HEK293T (cell line): ENCODE measurements around the gene WWOX.

ENCODE experiments used
- CTCF ChIA-PET: fragments of 350-600 bp; formaldehyde crosslinking; extraction: SDS; loops from one replicate; lab custom pipeline; 2021; ENCODE audit warnings: antibody characterized with exemption, inconsistent platforms; lab: Yijun Ruan, JAX
- POLR2A ChIA-PET: fragments of 350-600 bp; formaldehyde crosslinking; extraction: SDS; loops from one replicate; lab custom pipeline; 2020; ENCODE audit warnings: antibody characterized with exemption, inconsistent platforms; lab: Yijun Ruan, JAX
- DNase-seq: peaks from one replicate; pipeline ENCODE4 v3.0.0; 2012; ENCODE audit warnings: mixed read lengths; ENCODE audit errors: extremely low spot score
- ARNT ChIP-seq: fragments of 450-650 bp; IDR thresholded peaks from 2 replicates; pipeline ENCODE4 v1.6.1; 2017; ENCODE audit warnings: mild to moderate bottlenecking
- BHLHE40 ChIP-seq: fragments of 450-650 bp; IDR thresholded peaks from 2 replicates; pipeline ENCODE4 v1.6.1; 2016; ENCODE audit warnings: mild to moderate bottlenecking, moderate library complexity, borderline replicate concordance
- CTBP1 ChIP-seq: fragments of 450-650 bp; IDR thresholded peaks from 2 replicates; pipeline ENCODE4 v1.6.1; 2016; ENCODE audit warnings: borderline replicate concordance
- ELF4 ChIP-seq: fragments of 450-650 bp; IDR thresholded peaks from 2 replicates; pipeline ENCODE4 v1.6.1; 2017; ENCODE audit warnings: antibody characterized with exemption
- FOXA1 ChIP-seq: fragments of 450-650 bp; IDR thresholded peaks from 2 replicates; pipeline ENCODE4 v1.6.1; 2016; ENCODE audit warnings: mild to moderate bottlenecking
- FOXK2 ChIP-seq: fragments of 450-650 bp; IDR thresholded peaks from 2 replicates; pipeline ENCODE4 v1.6.1; 2016; ENCODE audit warnings: mild to moderate bottlenecking
- FOXM1 ChIP-seq: fragments of 450-650 bp; IDR thresholded peaks from 2 replicates; pipeline ENCODE4 v1.6.1; 2017; ENCODE audit warnings: mild to moderate bottlenecking, borderline replicate concordance
- HDGF ChIP-seq: fragments of 450-650 bp; IDR thresholded peaks from 2 replicates; pipeline ENCODE4 v1.6.1; 2017; ENCODE audit warnings: antibody characterized with exemption, borderline replicate concordance
- L3MBTL2 ChIP-seq: fragments of 450-650 bp; conservative IDR thresholded peaks from 2 replicates; pipeline ENCODE4 v1.6.1; 2016; ENCODE audit warnings: mild to moderate bottlenecking
- LEF1 ChIP-seq: fragments of 450-650 bp; IDR thresholded peaks from 2 replicates; pipeline ENCODE4 v1.6.1; 2017; ENCODE audit warnings: mild to moderate bottlenecking, borderline replicate concordance
- NFRKB ChIP-seq: fragments of 450-650 bp; IDR thresholded peaks from 2 replicates; pipeline ENCODE4 v1.6.1; 2016; ENCODE audit warnings: mild to moderate bottlenecking, moderate library complexity
- SP1 ChIP-seq: fragments of 450-650 bp; IDR thresholded peaks from 2 replicates; pipeline ENCODE4 v1.6.1; 2017
- SUZ12 ChIP-seq: fragments of 450-650 bp; IDR thresholded peaks from 2 replicates; pipeline ENCODE4 v1.6.1; 2016; ENCODE audit warnings: mild to moderate bottlenecking
- TARDBP ChIP-seq: fragments of 450-650 bp; IDR thresholded peaks from 2 replicates; pipeline ENCODE4 v1.6.1; 2016
- ZNF384 ChIP-seq: fragments of 450-650 bp; IDR thresholded peaks from 2 replicates; pipeline ENCODE4 v1.6.1; 2016
- TF ChIP-seq, protein P1 (sequence below): fragments of 450-650 bp; IDR thresholded peaks from 2 replicates; pipeline ENCODE4 v1.6.1; 2016

The WWOX gene

GRCh38 chr16:78972006-78972405, 872.6 kb downstream of the WWOX start:
- ChIA-PET CTCF (no interaction called here), POLR2A (no interaction called here)
- TF ChIP-seq CTBP1: no peak
- no peak for TF ChIP-seq FOXA1
- no peak for TF ChIP-seq HDGF
- TF ChIP-seq ARNT: no peak
- no peak for TF ChIP-seq SUZ12
- no peak for TF ChIP-seq SP1
- TF ChIP-seq LEF1: no peak
- no peak for TF ChIP-seq FOXM1
- TF ChIP-seq NFRKB: no peak
- no peak for TF ChIP-seq TARDBP
- TF ChIP-seq, protein P1, sequence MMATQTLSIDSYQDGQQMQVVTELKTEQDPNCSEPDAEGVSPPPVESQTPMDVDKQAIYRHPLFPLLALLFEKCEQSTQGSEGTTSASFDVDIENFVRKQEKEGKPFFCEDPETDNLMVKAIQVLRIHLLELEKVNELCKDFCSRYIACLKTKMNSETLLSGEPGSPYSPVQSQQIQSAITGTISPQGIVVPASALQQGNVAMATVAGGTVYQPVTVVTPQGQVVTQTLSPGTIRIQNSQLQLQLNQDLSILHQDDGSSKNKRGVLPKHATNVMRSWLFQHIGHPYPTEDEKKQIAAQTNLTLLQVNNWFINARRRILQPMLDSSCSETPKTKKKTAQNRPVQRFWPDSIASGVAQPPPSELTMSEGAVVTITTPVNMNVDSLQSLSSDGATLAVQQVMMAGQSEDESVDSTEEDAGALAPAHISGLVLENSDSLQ: no peak
- no peak for TF ChIP-seq ZNF384
- TF ChIP-seq BHLHE40: no peak
- TF ChIP-seq FOXK2: no peak
- no peak for TF ChIP-seq ELF4
- no peak for TF ChIP-seq L3MBTL2
- no peak for DNase-seq

DNA sequence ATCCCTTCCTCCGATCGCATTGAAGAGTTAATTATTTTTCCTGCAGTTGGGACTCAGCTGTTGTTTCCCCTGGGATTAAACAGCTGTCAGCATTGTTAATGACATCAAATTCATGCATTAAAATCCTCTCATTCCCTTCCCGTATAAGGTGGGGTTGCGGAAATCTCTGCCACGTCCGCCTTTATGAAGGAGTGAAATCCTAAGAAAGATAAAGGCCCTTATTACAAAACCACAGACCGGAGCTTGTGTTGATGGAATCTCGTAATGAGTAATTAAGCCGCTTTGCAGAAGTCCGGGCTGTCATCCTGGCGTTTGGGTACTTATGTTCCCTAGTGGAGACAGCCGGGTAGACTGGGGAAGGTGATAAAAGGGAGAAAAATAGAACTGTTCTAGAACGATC, 873.5 kb downstream of the WWOX start:
- TF ChIP-seq TARDBP (no peak), SUZ12 (no peak), L3MBTL2 (no peak), HDGF (no peak)
- TF ChIP-seq, protein P1: no peak

GRCh38 chr16:78976212-78976611, 876.8 kb downstream of the WWOX start:
- POLR2A ChIA-PET: no interaction called here
- DNase-seq: no peak

More for the DNA sequence above, 873.5 kb downstream of the WWOX start:
- POLR2A ChIA-PET: no interaction called here
- DNase-seq: no peak
- CTCF ChIA-PET: interaction anchor here (0.8 kb wide), 1 partner anchor 51 kb away, joined by 3 read pairs; no protein-coding TSS in a partner anchor

DNA sequence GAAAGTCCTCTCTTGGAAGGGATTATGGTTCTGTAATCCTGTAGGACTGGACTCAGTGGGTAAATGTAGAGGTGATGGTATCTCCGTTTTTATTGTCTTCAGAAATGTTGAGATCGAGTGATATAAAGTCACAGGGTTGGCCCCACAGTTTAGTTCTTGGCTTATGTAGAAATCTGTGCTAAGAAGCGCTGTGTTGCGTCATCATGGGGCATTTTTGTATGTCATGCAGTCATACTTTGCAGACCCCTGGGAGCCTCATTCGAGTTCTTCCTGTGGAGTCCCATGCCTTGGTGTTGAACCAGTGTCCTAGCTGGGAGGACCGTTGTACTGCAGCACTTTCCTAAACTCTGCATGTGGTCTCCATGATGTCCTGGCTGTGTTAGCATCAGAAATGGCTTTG, 881.4 kb downstream of the WWOX start:
- CTCF ChIA-PET: no interaction called here
- DNase-seq: no peak
- TF ChIP-seq SP1: no peak
- TF ChIP-seq L3MBTL2: no peak
- no peak for TF ChIP-seq BHLHE40
- TF ChIP-seq TARDBP: no peak
- POLR2A ChIA-PET: no interaction called here

More at GRCh38 chr16:78976212-78976611, 876.8 kb downstream of the WWOX start:
- TF ChIP-seq ELF4: no peak
- no peak for TF ChIP-seq NFRKB
- no peak for TF ChIP-seq LEF1
- TF ChIP-seq FOXA1: no peak
- no peak for TF ChIP-seq L3MBTL2
- no peak for TF ChIP-seq FOXM1
- TF ChIP-seq, protein P1: no peak
- no peak for TF ChIP-seq ZNF384
- no peak for TF ChIP-seq TARDBP
- no peak for TF ChIP-seq FOXK2
- no peak for TF ChIP-seq SUZ12
- no peak for TF ChIP-seq HDGF
- no peak for TF ChIP-seq BHLHE40
- no peak for TF ChIP-seq ARNT
- TF ChIP-seq CTBP1: no peak
- TF ChIP-seq SP1: no peak
- CTCF ChIA-PET: no interaction called here

- ChIA-PET POLR2A (no interaction called here), CTCF (no interaction called here)
- TF ChIP-seq FOXA1 (no peak), NFRKB (no peak), CTBP1 (no peak)
- DNase-seq: no peak
Measured at GRCh38 chr16:78982096-78982744, 882.8 kb downstream of the WWOX start.

- TF ChIP-seq FOXA1 (no peak), FOXM1 (no peak), ZNF384 (no peak), ELF4 (no peak), TARDBP (no peak), L3MBTL2 (no peak), ARNT (no peak), CTBP1 (no peak), BHLHE40 (no peak), SP1 (no peak), NFRKB (no peak), FOXK2 (no peak), HDGF (no peak), LEF1 (no peak), SUZ12 (no peak)
- TF ChIP-seq, protein P1: no peak
- no peak for DNase-seq
- ChIA-PET POLR2A (interaction anchor here (0.6 kb wide), 1 partner anchor 188 kb away, joined by 3 read pairs; no protein-coding TSS in a partner anchor), CTCF (interaction anchor here (0.6 kb wide), 1 partner anchor 57 kb away, joined by 3 read pairs; no protein-coding TSS in a partner anchor)
Measured at GRCh38 chr16:78984324-78984723, 884.9 kb downstream of the WWOX start.
